Superior temporal gyrus (tissue), 1 donor: ENCODE data around the gene PSMD2.
"Not testable (repeated sequence)": the region's sequence is repeated elsewhere in the genome, so short reads cannot be mapped to it uniquely, and the experiment has no call there.

Source experiments
- DNase-seq: peaks from one replicate; pipeline ENCODE4 v3.0.0-alpha.2; 2016; ENCODE audit errors: extremely low spot score

Gene PSMD2

GRCh38 chr3:184339451-184340135 lies 40.6 kb downstream of the PSMD2 start:
- not testable (repeated sequence) for DNase-seq

- no peak for DNase-seq
Measured at GRCh38 chr3:184341925-184342324, 42.9 kb downstream of the PSMD2 start.

- no peak for DNase-seq
Measured at GRCh38 chr3:184343200-184343876, 44.3 kb downstream of the PSMD2 start.

GRCh38 chr3:184344579-184345316 lies 45.7 kb downstream of the PSMD2 start:
- no peak for DNase-seq

GRCh38 chr3:184345317-184346144 lies 46.5 kb downstream of the PSMD2 start:
- DNase-seq: peak; percentile 97

- DNase-seq: no peak
Measured at GRCh38 chr3:184346480-184347190, 47.6 kb downstream of the PSMD2 start.

- no peak for DNase-seq
Measured at GRCh38 chr3:184347321-184348056, 48.4 kb downstream of the PSMD2 start.

- no peak for DNase-seq
Measured at GRCh38 chr3:184348057-184348382, 49.0 kb downstream of the PSMD2 start.

GRCh38 chr3:184349563-184350470 lies 50.8 kb downstream of the PSMD2 start:
- no peak for DNase-seq

- no peak for DNase-seq
Measured at GRCh38 chr3:184350618-184351017, 51.6 kb downstream of the PSMD2 start.

GRCh38 chr3:184351511-184352148 lies 52.6 kb downstream of the PSMD2 start:
- DNase-seq: no peak

GRCh38 chr3:184352149-184352785 lies 53.2 kb downstream of the PSMD2 start:
- DNase-seq: no peak

GRCh38 chr3:184352897-184353545 lies 54.0 kb downstream of the PSMD2 start:
- DNase-seq: no peak

- no peak for DNase-seq
Measured at GRCh38 chr3:184353546-184353941, 54.5 kb downstream of the PSMD2 start.

GRCh38 chr3:184354121-184354728 lies 55.2 kb downstream of the PSMD2 start:
- DNase-seq: no peak

- no peak for DNase-seq
Measured at GRCh38 chr3:184354754-184355153, 55.7 kb downstream of the PSMD2 start.

- no peak for DNase-seq
Measured at GRCh38 chr3:184355261-184356040, 56.4 kb downstream of the PSMD2 start.
